ENCODE measurements around the gene MPPED1.

GRCh38 chr22:43467216-43467940 is 55.6 kb downstream of the MPPED1 start:
- TF ChIP-seq CTCF (conservative IDR thresholded peaks at IDR 0.05; ENCODE audit: low read depth, low read length): no peak
- TF ChIP-seq EZH2 (IDR thresholded peaks at IDR 0.05; ENCODE audit: borderline replicate concordance, low read depth, low read length, poor library complexity, severe bottlenecking): no peak

Measured in A673 (cell line).